Right lung (tissue), 5 donors: ENCODE measurements around the gene IGSF8. TPM values are rescaled to one million over a fixed set of nuclear protein-coding genes. Genes with fewer than 3 reads are reported as not detected.
"Not testable (repeated sequence)": the region's sequence is repeated elsewhere in the genome, so short reads cannot be mapped to it uniquely, and the experiment has no call there.

Source experiments
- DNase-seq, 2 donors: peaks; one replicate each; pipeline ENCODE4 v3.0.0-alpha.2; 2013
- polyA plus RNA-seq, 5 donors: library from polyadenylated mRNA; unstranded; fragments of 120-200 nt; gene quantifications; one replicate each; pipeline versions ENCODE4 v1.2.1 to v1.2.3, GENCODE V29; 2013; ENCODE audit warnings: inconsistent platforms in 1 of 5, low replicate concordance in 1 of 5; ENCODE audit not compliant: insufficient read length in 5 of 5, insufficient read depth in 1 of 5

The IGSF8 gene
- polyA plus RNA-seq, 5 donors, result 24.2 to 36.2 (median 30.5) TPM

DNA sequence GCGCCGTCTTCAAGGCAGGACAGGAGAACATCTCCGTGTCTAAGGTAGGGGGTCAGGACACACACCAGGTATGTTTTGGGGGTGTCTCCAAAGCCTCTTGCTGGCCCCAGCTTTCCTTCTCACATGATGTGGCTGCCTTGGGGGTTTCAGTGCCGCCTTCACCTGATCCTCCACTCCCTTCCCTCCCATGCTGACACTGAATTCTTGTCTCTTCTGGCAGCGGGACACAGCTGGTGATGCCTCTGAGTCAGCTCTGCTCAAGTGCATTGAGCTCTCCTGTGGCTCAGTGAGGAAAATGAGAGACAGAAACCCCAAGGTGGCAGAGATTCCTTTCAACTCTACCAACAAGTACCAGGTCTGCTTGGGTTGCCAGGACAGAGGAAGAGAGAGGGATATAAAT is 30.6 kb upstream of the IGSF8 start:
- DNase-seq, result no peak

DNA sequence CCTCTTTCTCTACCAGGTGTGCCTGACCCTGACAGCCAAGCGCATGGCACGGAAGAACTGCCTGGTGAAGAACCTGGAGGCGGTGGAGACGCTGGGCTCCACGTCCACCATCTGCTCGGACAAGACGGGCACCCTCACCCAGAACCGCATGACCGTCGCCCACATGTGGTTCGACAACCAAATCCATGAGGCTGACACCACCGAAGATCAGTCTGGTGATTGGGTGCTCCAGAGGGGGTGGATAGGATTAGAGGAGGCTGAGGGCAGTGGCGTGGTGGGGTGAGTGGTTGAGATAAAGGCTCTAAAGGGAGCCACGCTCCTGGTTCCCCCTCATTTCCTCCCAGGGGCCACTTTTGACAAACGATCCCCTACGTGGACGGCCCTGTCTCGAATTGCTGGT is 30.2 kb upstream of the IGSF8 start:
- no peak for DNase-seq

DNA sequence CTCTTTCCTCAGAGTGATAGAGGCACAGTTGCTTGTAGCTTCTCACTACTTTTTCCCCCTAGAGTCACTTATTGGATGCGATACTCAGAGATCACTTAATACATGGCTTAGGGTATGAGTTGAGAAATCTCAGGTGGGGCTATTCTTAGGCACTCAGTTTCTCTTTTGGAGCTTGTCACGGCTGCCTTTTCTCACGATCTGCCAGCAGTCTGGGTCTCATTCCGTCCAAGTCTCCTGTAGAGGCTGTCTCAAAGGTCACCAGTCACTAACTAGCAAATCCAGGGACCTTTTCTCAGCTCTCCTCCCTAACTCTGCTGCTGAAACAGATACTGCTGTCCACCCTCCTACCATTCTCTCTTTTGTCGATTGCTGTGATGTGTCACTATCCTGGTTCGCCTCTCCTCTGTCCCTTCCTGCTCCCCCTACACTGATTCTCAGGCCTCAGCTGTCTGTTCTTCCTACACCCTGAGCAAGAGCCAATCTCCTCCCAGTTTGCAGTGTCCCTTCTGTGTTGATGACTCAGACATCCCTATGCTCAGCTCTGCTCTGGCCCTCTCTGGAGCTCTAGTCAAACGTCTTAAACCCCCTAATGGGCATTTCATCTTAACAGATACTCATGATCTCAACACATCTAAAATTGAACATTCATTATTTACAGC is 29.6 kb upstream of the IGSF8 start:
- no peak for DNase-seq

DNA sequence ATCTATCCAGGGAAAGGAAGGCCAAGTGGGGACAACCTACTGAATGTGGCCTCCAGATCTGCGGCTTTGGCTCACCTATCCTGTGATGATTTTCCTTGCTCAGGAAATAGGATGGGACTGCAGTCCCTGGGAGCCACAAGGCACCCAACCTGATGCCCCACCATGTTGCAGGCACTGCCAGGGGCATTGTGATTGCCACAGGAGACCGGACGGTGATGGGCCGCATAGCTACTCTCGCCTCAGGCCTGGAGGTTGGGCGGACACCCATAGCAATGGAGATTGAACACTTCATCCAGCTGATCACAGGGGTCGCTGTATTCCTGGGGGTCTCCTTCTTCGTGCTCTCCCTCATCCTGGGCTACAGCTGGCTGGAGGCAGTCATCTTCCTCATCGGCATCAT is 29.0 kb upstream of the IGSF8 start:
- no peak for DNase-seq

DNA sequence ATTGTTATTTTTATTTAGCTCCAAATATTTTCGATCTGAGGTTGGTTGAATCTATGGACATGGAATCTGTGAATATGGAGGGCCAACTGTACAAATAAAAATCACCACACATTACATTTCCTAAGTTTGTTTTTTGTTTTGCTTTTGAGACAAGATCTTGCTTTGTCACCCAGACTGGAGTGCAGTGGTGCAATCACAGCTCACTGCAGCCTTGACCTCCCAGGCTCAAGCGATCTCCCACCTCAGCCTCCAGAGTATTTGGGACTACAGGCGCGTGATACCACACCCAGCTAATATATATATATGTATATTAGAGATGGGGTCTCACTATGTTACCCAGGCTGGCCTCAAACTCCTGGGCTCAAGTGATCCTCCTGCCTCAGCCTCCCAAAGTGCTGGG is 27.9 kb upstream of the IGSF8 start:
- not testable (repeated sequence) for DNase-seq

DNA sequence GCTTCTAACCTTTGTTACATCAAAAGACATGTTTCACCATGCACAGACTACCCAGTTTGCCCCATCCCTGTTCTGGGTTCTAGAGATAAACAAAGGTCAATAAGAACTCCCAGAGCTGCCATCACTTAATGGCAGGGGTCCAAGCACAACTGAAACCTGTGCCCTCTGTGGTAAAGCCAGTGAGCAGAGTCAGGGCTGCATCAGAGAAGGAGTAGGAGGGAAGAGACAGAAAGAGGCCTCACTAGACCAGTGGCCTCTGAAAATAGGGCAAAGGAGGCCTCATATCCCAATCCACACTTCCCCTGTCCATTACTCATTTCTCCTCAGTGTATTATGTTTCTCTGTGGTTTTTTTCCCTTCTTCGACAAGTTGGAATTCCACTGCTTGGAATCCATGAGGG is 27.3 kb upstream of the IGSF8 start:
- DNase-seq, result no peak

DNA sequence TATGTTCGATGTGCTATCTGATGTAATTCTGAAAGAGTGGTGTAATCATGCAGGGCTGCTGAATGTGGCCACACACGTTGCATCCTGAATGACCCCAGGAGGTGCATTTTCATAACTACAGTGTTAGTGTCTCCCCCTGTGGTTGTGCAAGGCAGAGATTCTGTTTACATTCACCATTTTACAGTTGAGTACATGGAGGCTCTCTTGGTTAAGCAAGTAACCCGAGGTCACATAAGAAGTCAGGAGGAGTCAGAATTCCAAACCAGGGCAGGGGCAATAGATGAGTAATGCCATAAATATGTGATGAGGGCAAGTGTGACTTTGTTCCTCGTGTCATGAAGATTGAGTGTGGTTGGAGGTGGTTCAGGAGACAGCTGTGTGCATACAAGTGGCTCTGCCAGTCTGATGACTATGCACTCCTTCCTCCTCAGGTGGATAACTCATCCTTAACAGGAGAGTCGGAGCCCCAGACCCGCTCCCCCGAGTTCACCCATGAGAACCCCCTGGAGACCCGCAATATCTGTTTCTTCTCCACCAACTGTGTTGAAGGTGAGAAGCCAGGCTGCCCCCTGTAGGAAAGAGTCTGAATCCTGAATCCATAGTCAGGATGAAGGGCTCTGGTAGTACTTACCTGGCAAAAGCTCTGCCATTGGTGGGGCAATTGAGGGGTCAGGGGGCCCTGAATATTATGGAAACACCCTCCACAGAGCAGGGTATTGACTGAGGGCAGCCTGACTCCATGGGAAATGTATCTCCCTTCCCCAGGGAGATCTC is 26.5 kb upstream of the IGSF8 start:
- no peak for DNase-seq

DNA sequence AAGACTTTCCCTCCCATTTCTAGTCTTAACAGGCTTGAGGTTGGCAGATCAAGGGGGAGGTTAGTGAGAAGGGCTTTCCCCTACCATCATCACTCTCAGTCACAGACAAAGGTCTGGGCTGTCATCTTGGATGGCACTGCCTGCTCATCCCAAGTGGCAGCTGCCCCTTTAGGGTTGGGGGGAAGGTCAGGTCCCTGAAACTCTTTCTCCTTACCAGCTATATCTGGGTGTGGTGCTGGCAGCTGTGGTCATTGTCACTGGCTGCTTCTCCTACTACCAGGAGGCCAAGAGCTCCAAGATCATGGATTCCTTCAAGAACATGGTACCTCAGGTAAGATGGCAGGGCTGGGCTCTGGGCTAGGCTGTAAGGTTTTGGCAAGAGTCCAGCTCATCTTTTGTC is 25.3 kb upstream of the IGSF8 start:
- DNase-seq, result no peak

DNA sequence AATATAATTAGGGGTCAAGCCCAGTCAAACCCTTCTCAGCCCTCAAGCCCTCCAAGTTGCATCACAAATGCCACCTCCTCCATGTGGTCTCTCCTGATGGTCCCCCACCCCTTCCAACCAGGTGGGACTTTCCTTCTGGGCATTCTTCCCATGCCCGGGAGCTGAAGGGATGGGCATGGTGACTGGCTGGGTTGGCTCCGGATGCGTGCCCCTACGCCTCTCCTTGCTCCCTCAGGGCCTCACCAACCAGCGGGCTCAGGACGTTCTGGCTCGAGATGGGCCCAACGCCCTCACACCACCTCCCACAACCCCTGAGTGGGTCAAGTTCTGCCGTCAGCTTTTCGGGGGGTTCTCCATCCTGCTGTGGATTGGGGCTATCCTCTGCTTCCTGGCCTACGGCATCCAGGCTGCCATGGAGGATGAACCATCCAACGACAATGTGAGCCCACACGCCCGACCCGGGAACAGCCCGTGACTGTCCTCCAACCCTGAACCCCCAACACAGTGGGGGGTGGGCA is 24.6 kb upstream of the IGSF8 start:
- DNase-seq, result no peak

DNA sequence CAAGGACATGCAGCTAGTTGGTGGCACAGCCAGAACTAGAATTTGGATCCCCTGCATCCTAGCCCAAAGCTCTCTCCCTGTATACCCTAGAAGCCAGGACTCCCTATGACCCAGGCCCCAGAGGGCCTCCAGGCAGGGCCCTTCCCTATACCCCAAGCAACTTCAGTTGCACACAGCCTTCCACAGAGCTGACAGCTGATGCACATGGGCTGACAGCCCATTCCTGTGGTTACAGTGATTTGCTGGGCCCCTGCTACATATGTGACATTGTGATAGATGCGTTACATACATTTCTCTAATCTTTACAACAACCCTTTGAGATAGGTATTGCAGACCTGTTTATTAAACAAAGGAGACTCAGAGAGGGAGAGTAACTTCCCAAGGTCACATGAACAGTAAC is 23.0 kb upstream of the IGSF8 start:
- DNase-seq, result no peak

DNA sequence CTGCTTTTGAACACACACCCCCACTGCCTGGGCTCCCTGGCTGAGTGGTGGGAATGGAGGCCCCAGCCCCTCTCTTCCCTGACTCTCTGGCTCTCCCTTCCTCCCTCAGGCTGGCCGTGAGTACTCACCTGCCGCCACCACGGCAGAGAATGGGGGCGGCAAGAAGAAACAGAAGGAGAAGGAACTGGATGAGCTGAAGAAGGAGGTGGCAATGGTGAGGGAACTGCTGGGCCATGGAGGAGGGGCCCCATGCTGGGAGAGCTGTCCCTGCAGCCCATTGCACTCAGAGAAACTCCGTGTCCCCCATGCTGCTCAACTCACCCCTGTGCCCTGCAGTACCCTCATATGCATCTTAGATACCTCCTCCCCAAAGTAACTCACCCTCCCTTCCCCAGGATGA is 22.4 kb upstream of the IGSF8 start:
- no peak for DNase-seq

DNA sequence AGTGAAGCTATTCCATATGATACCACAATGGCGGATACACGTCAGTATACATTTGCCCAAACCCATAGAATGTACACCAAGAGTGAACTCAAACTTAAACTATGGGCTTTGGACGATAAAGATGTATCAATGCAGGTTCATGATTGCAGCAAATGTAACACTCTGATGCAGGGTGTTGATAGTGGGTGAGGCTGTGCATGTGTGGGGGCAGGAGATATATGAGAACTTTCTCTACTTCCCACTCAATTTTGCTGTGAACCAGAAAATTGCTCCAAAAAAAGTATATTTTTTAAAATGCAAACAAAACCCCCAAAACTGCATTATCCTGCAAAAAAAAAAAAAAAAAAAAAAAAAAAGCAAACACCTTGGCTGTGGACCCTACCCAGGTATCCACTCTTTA is 20.5 kb upstream of the IGSF8 start:
- no peak for DNase-seq

DNA sequence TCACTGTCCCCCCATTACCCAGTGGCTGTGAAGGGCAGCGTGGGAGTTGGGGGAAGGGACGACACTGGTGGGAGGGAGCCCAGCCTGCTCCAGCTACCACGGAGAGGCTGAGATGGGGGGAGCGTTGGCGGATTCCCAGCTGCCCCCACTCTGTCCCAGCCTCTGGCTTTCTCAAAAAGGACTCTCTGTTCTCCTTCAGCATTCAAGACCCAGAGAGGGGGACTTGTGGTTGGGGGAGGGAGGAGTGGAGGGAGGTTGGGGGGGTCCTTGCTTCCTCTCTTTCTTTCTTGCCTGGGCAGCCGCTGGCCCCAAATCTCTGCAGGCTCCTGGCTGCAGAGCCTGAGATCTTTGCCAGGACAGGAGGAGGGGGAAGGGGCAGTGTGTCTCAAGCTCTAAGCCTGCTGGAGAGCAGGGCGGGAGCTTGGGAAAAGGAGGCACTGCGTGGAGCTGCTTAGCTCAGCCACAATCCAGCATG is 19.3 kb upstream of the IGSF8 start:
- DNase-seq, result peak; percentile 75 to 79

DNA sequence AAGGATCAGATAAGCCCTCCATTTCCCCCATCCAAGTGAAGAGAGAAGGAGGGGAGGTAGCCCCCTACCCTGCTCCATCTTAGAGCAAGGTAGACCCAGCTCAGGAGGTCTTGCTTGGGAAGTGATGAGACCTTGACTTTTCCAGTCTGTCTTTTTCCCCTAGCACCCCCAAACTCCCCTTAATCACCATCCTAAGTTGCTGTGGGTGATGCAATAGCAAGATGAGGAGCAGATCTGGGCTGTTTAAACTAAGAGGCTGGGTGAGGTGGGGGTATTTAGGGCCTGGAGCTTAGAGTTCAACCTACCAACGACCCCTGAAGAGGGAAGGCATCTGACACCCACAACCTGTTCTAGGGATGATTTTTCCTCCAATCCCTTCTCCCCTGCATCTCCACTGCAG is 18.9 kb upstream of the IGSF8 start:
- no peak for DNase-seq

DNA sequence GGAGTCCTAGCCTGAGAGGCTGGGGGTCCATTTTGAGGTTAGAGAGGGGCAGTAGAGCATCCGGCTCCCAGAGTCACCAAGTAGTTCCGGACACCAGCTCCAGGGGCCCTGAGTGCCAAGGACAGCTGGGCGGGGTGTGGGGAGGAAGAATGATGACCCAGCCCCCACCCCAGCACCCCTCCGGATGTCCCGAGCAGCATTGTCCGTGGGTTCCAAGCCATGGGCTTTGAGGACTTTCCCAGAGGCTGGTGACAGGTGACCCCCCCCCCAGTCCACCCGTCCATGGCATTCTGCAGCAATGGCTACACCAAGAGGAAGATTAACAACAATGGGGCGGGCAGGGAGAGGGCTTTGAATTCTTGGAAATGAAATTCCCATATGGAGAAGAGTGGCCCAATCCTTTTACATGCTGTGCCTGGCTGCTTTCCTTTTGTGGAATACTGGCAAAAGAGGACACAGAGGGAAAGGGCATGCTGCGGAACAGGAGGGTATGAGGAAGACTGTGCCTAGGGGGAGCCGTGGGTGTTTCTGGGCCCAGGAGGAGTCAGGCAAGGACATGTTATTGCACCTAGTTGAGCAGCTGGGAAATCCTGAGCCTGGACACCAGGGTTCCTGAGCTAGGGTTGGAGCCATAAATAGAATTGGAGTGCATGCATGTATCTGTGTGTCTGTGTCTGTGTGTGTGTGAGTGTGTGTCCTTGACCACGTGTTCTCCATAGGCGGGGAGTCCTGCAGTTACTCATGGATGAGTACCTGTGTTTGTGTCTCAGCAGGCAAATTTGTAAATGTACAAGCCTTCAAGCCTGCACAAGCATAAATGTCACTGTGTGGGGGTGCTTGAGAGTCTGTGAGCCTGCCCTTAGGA is 18.1 kb upstream of the IGSF8 start:
- no peak for DNase-seq

DNA sequence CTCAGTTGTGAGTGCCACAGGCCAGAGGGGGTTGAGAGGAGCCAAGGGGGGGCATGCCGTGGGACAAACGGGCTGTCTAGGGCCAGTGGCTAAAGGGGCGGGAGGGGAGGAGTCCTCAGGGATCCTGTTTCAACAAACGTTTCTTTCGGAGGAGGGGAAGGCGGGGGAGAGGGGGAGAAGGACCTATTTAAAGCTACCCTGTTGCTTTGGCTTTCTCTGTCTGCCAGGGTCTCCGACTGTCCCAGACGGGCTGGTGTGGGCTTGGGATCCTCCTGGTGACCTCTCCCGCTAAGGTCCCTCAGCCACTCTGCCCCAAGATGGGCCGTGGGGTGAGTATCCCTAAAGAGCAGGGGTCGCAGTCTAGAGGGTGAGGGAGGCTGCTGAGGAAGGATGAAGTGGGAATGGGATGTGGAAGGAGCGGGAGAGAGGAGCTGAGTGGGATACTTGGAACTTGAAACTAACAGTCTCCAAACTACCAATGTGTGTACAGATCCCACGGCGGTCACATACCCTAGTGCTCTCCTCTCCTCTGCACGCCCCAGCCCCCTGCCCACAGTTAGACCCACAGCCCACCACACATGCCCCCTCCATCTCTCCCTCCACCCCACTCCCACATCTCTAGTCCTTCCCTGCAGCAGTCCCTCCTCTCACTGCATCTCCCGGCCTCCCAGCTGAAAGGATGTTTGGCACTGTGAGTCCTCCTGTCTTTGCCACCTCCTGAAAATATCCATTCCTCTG is 17.3 kb upstream of the IGSF8 start, which contains the start of gene ATP1A2:
Gene ATP1A2 (plus strand): TSS at position 215 of the 738 bp plus-strand sequence. CDS start 103 bp downstream, at position 318.
- no peak for DNase-seq

DNA sequence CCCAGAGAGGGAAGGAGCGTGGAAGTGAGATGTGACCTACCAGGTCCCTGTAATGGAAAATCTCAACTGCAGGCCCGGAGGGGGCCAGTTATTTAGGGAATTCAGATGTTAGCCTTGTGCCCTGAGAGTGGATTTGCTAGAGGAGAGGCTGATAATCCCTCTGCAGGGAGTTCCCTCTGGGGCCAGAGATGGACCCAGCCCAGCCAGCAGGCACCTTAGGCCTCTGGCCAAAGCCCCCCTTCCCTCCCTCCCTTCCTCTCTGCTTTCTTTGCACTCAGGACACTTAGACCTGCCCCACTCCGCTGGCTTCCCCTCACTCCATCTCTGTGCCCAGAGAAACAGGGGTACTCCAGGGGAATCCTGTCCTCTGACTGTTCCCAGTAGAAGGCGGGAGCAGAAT is 15.7 kb upstream of the IGSF8 start:
- DNase-seq, result no peak

DNA sequence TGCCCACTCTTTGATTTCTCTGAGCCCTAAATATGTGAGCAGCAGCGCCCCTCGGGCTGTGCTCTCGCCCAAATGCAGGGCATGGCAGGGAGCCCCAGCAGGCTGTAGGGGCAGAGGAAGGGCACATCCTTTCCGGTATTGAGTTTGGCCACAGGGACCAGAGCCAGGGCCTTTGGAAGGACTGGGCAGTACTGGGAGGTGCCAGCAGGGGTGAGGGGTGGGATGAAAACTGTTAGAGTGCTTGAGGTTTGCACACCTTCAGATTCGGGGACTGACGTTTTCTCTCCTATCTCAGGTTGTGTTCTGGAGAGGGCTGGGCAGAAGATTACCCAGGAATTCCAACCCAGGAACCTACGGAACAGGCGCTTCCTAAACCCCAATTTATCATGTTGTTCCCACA is 15.0 kb upstream of the IGSF8 start:
- DNase-seq, result no peak

DNA sequence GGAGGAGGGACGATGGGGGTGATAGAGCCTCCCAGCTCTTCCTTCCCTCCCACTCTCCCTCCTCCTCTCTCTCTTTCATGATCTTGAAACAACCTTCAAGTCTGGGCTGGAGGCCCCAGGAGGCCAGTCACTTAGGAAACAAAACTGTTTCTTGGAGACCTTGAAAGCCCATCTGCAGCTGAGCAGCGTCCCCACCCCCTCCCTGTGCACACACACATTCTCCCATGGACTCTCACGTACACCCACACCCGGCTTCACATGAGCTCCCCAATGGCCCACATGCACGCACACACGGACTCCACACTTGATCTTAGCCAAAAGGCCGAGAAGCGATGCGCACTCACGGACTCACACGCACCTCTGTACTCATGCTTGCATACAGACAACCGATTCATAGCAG is 13.9 kb upstream of the IGSF8 start:
- no peak for DNase-seq

DNA sequence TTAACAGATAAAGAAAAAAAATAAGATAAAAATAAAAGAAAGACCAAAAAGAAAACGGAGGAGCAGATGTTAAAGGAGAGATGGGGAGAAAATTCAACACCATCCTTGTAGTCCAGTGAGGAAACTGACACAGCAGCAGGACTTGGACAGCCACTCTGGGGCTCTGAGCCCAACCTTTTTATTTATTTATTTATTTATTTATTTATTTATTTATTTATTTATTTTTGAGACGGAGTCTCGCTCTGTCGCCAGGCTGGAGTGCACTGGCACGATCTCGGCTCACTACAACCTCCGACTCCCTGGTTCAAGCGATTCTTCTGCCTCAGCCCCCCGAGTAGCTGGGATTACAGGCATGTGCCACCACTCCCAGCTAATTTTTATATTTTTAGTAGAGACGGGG is 13.0 kb upstream of the IGSF8 start:
- DNase-seq, result not testable (repeated sequence)

DNA sequence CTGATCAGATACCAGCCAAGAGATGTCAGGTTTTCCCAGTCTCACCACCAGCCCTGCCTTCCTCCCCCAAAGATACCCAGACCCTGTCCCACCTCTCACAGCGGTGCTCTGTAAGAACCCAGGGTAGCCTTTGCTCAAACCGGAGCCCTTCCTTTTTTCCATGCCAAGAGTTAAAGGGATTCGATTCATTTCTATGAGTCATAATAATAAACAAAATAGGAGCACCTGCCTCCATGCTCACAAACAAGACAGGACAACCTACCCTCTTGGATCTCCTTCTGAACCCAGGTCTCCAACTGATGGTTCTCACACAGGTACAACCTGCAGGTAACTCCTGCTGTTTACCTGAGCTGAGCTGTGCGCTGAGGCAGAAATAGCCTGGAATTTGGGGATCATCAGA is 11.3 kb upstream of the IGSF8 start:
- no peak for DNase-seq
